Stimulated activated CD4-positive, alpha-beta T cell treated with anti-CD3 and anti-CD28 coated beads, Interleukin-2, amount 100 ng/mL, for 24 hours (primary cell): Measurements from ENCODE around the gene HYOU1.
"Not testable (repeated sequence)": the region's sequence is repeated elsewhere in the genome, so short reads cannot be mapped to it uniquely, and the experiment has no call there.

Source experiments
- DNase-seq, 2 donors: peaks; one replicate each; pipeline ENCODE4 v3.0.0-alpha.2; 2020

HYOU1 gene

DNA sequence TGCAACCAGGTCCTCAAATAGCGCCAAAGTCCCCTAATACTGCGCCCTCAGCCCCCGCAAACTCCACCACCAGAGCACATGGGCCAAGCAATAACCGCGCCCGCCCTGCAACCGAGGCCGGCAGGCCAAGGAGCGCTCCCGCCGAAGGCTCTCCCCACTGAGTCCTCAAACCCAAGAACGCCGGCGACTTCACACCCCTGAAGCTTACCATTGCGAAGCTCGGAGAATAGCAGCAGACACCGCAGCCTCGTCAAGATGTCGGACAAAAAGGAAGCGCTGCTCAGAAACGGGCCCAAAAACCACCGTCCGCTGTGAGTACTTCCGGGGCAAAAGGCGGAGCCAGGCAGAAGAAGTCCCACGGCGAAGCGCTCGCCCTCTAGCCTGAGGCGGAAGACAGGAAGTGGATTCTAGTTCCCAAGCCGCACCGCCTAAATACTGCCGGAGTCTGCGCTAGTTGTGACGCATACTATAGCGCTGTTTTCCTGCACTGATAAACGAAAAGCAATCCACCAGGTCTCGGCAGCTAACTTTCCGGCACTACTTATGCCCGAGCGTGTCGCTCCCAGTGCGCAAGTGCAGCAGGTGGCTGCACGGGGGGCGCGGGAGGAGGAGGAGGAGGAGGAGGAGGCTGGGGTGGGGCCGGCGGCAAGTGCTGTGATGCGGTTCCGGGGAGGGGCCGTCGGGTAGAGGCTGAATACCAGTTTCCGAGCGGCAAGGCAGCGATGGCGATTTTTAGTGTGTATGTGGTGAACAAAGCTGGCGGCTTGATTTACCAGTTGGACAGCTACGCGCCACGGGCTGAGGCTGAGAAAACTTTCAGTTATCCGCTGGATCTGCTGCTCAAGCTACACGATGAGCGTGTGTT lies 38.7 kb downstream of the HYOU1 start, which contains the start of the genes RPS25 and TRAPPC4:
TSS of gene RPS25 (minus strand) at position 270 of the 865 bp plus-strand sequence. CDS start at position 211, 59 bp downstream.
TSS of gene TRAPPC4 (plus strand) at position 693 of the 865 bp plus-strand sequence. CDS start at position 723, 30 bp downstream.
- DNase-seq, result peak; percentile 93 to 96

DNA sequence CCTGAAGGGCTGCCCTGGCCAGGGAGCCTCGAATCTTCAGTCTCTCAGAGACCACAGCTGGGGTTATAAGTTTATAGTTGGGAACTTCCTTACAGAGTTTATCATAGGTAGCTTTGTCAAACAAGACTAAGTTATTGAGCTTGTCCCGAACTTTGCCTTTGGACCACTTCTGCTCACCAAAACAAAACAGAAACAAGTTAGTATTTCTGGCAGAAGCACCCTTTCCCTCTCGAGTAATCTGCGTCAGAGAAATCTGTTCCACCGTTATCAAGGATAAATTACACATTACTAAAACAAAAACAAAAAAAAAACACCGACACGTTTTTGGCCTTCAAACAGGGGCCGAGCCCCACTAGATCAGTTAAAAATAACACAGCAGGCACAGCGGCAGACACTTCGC lies 39.6 kb downstream of the HYOU1 start:
- DNase-seq, result not testable (repeated sequence)

DNA sequence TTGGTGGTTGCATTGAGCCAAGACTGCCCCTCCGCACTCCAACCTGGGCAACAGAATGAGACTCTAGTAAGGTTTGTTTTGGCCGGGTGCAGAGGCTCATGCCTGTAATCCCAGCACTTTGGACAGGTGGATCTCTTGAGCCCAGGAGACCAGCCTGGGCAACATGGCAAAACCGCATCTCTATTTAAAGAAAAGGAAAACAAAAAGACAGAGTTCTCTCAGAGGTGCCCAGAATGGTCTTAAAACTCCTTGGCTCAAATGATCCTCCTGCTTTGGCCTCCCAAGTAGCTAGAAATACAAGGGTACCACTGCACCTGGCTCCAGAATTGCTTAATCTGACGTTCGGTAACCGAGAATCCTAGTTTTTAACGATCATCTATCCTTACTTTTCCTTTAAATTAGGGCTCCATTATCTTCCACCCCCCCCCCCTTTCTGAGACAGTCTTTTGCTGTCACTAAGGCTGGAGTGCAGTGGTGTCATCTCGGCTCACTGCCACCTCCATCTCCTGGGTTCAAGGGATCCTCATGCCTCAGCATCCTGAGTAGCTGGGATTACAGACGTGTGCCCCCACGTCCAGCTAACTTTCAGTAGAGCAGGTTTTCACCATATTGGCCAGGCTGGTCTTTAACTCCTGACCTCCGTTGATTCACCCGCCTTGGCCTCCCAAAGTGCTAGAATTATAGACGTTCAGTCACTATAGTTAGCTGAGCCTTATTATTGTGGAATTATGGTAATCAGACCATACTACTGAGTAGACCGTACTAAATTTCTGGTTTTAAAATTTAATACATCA lies 40.6 kb downstream of the HYOU1 start:
- no peak for DNase-seq

DNA sequence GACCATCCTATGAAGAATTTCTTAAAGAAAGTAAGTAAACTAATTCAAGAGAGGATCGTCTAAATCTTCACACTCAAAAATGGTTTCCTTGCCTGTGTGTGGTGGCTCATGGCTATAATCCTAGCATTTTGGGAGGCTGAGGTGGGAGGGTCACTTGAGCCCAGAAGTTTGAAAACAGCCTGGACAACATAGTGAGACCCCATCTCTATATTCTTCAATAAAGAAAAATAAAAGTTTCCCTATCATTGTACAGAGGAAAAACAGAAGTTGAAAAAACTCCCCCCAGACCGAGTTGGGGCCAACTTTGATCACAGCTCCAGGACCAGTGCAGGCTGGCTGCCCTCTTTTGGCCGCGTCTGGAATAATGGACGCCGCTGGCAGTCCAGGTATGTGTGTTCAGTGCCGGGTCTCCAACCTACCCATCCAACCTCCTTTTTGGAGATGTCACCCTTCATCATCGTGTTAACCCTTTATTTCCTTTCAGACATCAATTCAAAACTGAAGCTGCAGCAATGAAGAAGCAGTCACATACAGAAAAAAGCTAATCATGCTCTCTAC lies 41.9 kb downstream of the HYOU1 start:
- DNase-seq, result no peak

DNA sequence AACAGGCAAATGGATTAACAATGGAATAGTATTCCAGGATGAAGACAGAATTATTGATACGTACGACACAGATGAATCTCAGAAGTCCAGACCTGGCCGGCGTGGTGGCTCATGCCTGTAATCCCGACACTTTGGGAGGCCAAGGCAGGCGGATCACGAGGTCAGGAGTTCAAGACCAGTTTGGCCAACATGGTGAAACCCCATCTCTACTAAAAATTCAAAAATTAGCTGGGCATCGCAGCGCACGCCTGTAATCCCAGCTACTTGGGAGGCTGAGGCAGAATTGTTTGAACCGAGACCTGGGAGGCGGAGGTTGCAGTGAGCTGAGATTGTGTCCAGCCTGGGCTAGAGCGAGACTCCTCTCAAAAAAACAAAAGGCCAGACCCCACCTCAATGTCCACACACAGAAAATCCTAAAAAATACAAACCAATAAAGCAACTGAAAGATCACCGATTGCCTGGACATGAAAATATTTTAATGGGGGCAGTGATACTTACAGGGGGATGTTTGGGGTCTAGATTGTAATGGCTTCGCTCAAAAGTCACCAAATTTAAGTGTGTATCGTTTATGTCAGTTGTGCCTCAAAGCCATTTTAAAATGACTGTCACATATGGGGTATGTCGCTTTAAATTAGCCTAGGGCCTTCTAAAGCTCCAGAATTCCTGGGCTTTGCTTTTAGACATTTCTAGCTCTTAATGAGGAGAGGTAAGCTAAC lies 42.6 kb downstream of the HYOU1 start:
- no peak for DNase-seq

DNA sequence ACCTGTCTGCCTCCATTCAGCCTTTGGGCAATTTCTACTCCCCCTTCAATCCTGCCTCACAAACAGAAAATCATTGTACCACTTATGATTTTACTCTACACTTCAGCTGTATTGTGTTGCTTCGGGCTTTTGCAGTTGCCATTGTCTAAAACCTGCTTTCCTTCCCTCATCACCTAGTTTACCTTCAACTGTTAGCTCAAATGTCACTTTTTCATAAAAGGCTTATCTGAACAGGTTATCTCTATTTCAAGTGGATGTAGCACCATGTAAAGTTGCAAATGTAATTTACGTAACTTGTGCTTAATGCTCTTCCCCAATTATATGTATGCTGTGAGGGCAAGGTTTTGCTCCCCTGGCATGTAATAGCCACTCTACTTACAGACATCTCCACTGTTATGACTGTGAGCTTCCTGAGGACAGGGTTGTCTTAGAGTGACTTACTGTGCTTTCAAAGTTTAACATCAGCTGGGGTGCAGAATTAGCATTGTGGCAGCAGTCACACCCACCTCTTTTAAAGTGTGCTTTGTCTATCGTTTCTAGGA lies 44.3 kb downstream of the HYOU1 start:
- no peak for DNase-seq

DNA sequence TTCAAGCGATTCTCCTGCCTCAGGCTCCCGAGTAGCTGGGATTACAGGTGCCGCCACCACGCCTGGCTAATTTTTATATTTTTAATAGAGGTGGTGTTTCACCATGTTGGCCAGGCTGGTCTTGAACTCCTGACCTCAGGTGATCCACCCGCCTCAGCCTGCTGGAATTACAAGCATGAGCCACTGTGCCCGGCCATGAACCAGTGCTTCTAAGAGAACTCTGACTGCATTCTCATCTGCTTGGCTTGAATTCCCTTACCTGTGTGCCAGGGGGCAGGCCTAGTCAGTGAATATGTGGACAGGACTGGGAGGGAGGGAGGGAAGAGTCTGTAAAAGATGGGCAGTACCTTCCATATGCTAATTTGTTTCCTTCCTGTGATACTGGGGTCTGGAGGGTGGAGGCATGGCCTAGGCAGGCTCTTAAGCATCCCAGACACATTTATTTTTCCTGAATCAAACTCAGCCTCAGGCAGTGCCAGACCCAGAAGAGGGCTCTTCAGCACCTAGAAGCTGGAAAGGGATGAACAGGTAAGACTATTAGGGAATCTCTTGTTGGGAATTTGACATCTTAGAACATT lies 45.4 kb downstream of the HYOU1 start:
- no peak for DNase-seq

DNA sequence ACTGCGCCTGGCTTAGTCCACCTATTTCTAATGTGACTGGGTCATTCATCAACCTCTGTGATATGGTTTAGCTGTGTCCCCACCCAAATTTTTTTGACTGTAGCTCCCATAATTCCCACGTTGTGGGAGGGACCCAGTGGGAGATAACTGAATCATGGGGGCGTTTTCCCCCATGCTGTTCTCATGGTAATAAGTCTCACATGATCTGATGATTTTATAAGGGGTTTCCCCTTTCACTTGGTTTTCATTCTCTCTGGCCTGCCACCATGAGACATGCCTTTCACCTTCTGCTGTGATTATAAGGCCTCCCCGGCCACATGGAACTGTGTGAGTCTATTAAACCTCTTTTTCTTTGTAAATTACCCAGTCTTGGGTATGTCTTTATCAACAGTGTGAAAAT lies 50.3 kb downstream of the HYOU1 start:
- no peak for DNase-seq

DNA sequence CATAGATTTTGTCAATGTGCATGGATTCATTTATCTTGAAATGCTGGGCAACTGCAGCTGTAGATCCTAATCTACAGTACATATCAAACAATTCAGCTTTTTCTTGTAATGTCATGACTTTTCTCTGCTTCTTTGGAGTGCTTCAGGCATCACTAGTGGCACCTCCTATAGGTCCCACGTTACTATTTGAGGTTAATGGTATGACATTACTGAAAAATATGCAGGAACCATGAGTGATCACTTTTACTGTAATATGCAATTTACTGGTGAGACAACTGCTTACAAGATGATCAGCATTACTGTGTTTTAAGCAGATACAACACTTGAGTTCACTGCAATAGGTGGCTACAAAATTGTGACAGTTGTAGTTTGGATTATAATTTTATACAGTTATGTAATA lies 56.1 kb downstream of the HYOU1 start:
- DNase-seq, result no peak

DNA sequence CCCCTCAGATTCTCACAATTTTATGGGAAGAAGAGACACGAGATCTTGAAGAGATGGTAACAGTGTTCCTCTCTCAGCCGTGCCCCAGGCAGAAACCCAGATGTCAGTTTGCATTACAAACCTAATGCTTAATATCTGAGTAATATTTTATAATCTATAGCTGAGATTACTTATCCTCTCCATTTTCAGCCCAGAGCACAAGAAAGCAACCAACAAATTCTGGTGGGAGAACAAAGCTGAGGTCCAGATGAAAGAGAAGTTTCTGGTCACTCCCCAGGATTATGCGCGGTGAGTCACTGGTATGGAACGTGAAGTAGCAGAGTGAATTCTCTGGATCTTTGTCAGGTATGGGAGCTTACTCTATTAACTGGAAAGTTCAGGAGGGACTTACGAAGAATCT lies 58.2 kb downstream of the HYOU1 start:
- DNase-seq, result no peak

DNA sequence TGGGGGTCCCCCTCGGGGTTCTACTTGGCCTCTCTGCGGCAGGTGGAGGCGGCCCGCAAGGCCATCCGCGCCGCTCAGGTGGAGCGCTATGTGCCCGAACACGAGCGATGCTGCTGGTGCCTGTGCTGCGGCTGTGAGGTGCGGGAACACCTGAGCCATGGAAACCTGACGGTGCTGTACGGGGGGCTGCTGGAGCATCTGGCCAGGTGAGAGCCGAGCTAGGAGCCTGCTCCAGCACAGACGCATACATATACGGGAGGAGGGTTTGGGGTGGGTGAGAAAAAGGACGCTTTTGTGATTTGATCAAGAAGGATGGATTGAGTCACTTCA lies 58.7 kb downstream of the HYOU1 start:
- DNase-seq, result no peak

DNA sequence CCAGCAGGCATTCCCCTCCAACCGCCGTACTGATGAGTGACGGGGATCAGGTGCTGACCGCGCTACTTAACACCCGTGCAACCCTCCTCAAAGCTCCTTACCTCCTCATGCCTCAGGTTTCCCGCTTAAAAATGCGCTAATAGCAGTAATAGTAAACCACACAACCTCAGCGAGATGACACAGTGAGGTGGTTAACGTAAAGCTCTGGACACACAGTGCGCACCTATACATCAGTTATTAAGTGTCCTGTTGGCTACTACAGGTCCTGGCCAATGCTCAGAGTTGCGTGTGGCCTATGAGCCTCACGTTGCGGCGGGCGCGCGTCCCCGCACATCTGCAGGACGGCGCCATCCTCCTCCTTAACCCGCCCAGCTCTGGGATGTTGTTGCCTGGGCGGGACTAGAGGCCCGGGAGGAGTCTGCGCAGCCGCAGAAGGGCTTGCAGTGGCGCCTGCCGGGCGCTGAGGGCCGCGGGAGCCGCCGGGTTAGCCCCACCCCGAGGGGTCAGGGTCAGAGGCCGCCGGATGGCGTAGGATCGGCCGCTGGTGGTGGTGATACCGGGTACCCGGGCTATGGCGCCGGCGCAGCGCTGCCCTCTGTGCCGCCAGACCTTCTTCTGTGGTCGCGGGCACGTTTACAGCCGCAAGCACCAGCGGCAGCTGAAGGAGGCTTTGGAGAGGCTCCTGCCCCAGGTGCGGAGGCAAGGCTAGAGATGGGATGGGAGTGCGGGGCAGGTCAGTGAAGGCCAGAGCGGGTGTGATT lies 59.2 kb downstream of the HYOU1 start, which contains the start of gene CENATAC:
TSS of gene CENATAC (plus strand) at position 512 of the 761 bp plus-strand sequence. CDS start at position 572, 60 bp downstream.
- peak; percentile 95 to 98 for DNase-seq

DNA sequence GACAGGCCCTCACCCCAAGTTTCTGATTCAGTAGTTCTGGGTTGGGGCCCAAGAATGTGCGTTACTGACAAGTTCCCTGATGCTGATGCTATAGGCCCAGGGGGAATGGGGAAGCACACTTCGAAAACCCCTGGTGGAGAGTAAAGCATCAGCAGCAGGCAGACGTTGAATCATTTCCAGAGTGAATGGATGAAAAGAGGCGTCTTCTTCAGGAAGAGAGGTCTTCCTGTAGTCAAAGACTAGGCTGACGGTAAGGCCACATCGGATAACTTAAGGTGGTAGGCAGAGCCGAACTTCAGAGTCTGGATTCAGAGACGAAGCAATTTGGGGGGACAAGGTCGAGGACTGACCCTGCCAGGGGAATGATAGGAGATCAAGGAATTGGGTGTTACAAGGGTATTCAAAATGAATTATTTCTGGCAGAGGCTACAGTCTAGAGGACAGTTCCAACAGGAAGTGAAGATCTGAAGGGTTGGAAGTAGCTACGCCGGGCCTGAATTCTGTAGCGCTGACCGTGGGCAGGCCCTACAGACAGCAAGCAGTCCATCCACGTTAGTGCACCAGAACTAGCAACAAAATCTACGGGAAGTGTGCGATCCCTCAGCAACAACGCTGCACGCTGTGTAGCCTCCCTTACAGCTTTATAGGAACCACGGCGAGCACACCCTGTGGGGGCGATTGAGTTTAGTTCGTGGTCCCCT lies 59.9 kb downstream of the HYOU1 start:
- DNase-seq, result peak; percentile 40 to 50
